ENCODE data around the gene WDR45.
A peak's percentile ranks its signal among the peaks of the same experiment; 100 is the strongest.

WDR45 gene

DNA sequence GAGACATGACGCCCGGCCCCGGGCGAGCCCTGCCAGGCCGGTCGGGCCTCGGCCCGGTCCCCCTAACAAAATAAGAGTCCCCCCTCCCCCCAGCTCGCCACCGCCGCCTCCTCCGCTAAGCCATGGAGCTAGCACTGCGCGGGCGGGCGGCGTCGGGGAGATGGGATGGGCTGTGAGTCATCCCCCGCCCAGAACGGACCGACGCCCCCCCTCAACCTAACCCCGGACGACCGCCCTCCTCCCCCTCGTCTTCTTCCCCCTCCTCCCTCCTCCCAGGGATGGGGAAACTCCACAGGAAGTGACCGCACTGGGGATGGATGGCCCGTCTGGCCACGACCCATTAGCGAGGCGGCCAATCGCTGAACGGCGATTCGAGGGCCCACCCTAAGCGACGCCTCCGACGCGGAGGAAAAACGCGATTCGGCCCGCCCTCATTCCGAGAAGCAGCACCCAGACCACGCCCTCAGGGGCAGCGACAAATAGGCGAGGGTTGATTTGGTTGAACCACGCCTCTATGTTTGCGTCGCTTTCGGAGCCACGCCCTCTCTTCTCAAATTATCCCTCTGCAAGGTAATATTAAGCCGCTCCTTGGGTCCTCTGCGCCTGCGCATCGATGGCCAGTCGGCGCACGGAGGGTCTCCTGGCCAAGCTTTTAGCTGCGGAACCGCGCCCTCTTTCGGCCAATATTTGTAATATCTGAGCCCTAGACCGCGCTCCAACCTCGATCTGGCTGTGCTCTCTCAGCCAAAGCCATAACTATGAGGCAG lies 36.3 kb downstream of the WDR45 start, which contains the start of gene TFE3:
Gene TFE3, minus strand, starts transcription at position 138 of the 767 bp plus-strand sequence. Its CDS starts 131 bp downstream, at position 7.
- peak; percentile 98 for DNase-seq

DNA sequence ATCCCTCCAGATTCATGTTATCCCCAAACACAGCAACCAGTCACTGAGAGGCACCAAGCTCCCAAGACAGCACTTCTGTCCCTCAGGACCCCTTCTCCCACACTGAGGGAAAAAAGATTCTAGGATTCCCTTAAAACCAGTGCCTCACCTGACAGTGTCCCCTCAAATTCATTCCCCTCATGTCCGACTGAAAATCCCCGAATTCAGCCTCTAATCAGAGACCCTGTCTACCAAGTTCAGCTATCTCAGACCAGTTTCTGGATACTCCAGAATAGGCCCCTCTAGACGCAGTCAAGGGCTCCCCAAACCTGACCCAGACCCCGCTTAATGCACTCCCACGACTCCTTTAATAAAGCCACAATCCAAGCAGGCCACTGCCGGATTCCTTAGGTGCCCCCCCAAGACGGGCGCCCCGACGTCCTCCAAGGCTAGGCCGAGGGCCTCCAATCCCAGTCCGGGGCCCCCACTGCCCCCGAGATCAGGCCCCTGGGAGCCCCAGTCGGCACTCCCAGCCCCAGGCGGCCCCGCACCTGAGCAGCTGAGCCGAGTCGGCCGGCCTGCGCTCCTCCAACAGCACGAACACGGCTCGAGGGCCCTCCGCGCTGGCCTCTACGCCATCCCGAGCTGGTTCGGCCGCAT lies 37.0 kb downstream of the WDR45 start:
- DNase-seq, result no peak

DNA sequence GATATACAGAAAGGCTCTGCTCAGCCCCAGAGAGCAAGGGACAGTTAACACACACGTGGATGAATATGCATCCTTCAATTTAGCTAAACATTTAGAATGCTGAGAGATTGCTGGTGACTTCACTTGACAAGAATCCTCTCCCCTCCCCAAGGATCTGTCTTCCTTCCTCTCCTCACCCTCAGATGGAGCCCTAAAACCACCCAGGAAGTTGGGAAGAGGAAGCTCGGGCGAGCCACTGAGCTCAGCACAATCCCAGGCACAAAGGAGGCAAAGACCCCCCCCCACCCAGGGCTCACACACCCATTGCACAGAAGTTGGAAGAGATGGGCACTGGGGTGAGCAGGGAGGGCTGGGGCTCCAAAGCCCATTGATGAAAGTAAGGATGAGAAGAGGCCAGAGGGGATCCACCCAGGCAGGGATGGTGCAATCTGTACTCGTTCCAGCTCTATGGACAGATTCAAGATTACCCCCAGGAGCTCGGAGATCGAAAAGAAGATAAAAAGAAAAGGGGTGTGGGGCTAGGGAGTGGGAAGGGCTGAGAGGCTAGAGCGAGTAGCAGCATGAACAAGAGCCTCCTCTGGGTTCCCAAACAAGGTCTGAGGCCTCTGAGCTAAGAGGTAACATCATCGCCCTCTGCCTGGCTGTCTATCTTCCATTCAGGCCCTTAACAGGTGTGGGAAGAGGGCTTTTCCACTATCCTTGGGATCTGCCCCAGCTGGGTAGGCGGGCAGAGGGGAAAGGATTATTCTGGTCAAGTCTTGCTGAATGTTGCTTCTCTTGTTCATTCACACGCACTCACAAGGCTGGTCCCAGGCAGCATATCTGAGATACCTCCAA lies 37.7 kb downstream of the WDR45 start:
- DNase-seq, result peak; percentile 14

DNA sequence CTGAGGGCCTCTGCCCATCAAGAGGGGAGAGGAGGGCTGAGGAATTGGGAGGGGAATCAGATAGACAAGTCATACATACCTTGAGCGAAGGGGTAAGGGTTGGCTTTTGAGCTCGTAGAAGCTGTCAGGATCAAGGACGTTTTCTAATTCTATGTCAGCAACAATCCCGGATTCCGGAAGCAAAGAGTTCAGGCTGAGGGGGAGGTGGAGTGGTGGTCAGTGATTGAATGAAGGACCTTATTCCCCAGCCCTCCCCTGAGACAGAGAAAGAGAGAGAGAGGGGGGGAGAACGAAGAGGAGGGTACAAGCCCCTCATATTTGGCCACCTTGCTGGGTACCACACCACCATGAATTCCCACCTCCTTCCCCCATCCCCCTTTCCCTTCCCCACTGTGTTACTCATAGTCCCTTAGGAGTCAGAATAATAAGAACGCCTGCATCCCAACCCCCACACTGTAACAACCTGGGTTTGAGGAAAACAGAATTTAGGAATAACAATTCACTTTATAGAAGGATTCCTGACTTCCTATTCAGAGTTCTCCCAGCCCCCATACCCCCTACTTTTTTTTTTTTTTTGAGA lies 39.2 kb downstream of the WDR45 start:
- DNase-seq, result no peak

DNA sequence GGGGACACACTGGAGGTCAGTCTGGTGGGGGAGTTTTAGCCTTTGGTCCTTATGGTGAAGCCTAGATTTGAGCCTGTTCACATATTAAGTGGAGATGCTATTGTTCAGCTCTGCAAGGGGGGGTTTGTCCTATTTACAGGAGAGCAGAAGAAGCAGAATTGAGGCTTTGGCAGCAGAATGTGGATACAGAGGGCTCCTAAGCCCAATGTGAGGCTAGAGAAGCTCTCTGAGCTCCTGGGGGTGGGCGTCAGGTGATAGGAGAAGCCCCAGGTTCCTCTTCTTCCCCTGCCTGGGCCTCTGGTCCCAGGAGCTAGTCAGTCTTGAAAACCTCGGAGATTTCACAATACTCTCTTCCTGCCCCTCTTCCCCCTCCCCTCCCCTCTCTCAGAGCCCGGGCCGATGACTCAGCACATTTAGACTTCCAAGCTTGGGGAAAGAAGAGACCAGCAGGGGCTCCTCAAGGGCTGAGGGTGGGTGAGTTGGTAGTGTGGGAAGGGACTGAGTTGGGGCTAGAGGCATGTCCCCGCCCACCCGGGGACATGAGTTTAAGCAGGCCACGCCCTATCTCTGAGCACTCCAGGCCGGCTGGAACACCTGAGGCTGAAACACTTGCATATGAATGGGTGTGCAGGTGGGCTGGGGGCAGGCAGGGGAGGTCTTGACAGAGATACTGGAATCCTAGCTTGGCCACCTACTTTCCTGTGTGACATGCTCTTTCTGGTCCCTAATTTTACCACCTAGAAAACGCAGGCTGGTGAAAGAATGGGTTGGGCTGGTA lies 39.9 kb downstream of the WDR45 start:
- peak; percentile 75 for DNase-seq

DNA sequence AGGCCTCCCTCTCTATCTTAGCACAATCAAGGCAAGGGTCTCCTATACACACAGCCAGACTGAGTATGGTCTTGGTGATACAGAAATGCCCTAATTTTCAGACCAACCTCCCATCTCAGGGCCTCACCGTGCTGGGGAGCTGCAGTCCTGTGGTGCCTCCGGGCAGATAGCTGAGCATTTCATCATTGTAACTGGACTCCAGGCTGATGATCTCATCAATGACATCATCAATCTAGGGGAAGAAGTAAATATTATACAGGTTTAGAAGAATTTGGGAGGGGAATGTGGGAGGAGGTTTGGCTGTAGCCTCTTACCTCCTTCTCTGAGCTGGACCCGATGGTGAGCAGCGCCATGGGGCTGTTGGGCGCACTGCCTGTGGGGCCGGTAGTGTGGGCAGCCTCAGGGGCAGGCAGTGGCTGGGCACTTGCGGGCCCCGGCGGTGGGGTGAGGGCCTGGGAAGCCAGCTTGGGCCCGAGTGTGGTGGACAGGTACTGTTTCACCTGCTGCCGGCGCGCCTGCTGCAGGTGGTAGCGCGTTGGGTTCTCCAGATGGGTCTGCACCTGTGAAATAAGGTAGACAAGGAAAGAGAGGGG lies 41.7 kb downstream of the WDR45 start:
- no peak for DNase-seq

DNA sequence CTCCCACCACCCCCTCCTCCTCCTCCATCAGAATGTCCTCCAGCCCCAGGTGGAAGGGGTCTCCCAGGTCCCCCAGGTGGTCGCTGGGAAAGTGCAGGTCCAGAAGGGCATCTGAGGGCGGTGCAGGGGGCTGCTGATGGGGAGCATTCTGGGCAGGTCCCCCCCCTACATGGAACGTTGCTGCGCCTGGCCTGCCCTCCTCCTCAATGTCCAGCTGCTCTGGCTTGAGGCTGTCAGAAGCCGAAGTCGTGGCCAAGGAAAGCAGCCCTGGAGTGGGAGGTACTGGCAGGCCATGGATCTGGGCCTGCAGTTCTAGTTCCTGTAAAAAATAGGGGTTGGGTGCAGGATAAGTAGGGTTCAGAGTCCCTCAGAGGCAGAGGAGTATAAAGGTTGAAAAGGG lies 49.4 kb downstream of the WDR45 start:
- no peak for DNase-seq

DNA sequence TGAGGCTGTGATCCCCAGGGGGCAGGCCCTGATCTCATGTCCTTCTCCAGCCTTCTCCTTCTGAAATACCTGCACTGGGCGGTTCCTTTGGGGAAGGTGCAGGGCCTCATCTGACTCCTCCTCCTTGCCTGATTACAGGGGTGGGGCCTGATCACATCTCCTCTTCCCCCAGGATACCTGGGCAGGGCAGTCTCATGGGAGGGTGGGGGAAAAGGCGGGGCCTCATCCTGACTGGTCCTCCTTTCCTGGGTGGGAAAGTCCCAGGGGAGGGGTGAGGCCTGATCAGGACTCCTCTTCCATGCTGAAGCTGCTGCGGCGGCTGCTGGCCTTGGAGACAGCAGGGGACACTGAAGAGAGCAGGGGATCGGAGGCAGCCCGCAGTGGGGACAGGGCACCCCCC lies 49.8 kb downstream of the WDR45 start:
- no peak for DNase-seq

All from amniotic stem cell (primary cell).